NCI-H1694 (cell line): Measurements from ENCODE around the gene AGTR2.
"Not testable (repeated sequence)": the region's sequence is repeated elsewhere in the genome, so short reads cannot be mapped to it uniquely, and the experiment has no call there.

ENCODE experiments used
- DNase-seq: peaks from one replicate; lab custom pipeline; 2025; lab: John Stamatoyannopoulos, UW

Gene AGTR2

GRCh38 chrX:116170511-116170910 is at the start of gene AGTR2:
AGTR2 (plus strand) TSS chrX:116170744; CDS start chrX:116172281, 1,537 bp downstream.
- DNase-seq = no peak

GRCh38 chrX:116135277-116135676 is 35.3 kb upstream of the AGTR2 start:
- no peak for DNase-seq

- not testable (repeated sequence) for DNase-seq
These were observed 29.3 kb upstream of the AGTR2 start for GRCh38 chrX:116141270-116141669.

GRCh38 chrX:116142976-116143375 is 27.6 kb upstream of the AGTR2 start:
- DNase-seq = no peak

- no peak for DNase-seq
These were observed 2.4 kb downstream of the AGTR2 start for GRCh38 chrX:116172976-116173375.

- DNase-seq = no peak
These were observed 10.8 kb downstream of the AGTR2 start for GRCh38 chrX:116181300-116181699.

GRCh38 chrX:116185163-116185562 is 14.6 kb downstream of the AGTR2 start:
- DNase-seq = no peak

- no peak for DNase-seq
These were observed 24.1 kb downstream of the AGTR2 start for GRCh38 chrX:116194649-116195048.

- DNase-seq = no peak
These were observed 27.7 kb downstream of the AGTR2 start for GRCh38 chrX:116198235-116198634.

GRCh38 chrX:116198810-116199209 is 28.3 kb downstream of the AGTR2 start:
- DNase-seq = peak; percentile 1

GRCh38 chrX:116204932-116205331 is 34.4 kb downstream of the AGTR2 start:
- peak; percentile 0 for DNase-seq

GRCh38 chrX:116213262-116213661 is 42.7 kb downstream of the AGTR2 start:
- DNase-seq = no peak

- DNase-seq = not testable (repeated sequence)
These were observed 46.5 kb downstream of the AGTR2 start for GRCh38 chrX:116217080-116217479.
